Globus pallidus (tissue), 1 donor: ENCODE results near the gene IQGAP3.

ENCODE experiments used
- DNase-seq: peaks from one replicate; pipeline ENCODE4 v3.0.0-alpha.2; 2015; ENCODE audit warnings: low spot score

Gene IQGAP3

GRCh38 chr1:156480411-156481192, 91.8 kb downstream of the IQGAP3 start:
- no peak for DNase-seq

- DNase-seq, result no peak
Observed at GRCh38 chr1:156480016-156480370, 92.4 kb downstream of the IQGAP3 start.

DNA sequence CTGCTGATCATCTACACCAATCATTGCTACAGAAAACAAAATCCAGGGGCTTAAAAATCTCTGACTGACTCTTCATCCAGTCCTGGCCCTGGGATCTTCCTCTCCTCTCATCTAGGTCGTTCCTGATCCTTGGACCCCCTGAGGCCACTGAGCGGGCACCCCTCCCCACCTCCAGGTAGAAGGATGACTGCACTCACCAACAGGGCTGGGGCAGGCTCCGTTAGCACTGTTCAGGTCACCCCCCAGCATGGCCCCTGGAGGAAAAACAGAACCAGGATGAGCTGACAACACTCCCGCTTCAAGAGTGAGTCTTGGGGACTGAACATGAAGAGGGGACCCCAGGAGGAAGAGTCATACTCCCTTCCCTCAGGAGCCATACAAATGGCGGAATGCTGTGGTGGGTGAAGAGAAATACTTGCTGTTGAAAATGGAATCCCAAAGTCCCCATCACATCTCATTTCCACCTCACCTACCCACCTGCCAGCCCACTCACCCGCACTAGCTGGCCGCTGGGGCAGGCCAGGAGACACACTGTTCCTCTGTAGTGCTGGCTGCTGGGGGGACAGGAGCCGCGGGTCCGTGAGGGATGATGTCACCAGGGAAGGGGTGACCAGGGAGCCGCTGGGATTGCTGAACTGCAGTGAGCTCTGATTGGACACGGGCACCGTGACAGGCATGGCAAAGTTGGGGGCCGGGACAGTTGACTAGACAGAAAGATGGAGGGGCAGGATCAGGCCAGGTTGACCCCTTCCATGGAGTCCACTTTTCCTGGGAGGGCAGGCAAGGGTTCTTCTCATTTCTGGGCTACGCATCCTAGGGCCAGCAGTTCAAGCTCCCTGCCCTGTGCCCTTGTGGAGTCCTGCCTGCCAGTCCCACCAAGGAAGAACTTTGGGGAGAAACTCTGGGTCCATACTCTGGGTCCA, 93.0 kb downstream of the IQGAP3 start:
- no peak for DNase-seq

DNA sequence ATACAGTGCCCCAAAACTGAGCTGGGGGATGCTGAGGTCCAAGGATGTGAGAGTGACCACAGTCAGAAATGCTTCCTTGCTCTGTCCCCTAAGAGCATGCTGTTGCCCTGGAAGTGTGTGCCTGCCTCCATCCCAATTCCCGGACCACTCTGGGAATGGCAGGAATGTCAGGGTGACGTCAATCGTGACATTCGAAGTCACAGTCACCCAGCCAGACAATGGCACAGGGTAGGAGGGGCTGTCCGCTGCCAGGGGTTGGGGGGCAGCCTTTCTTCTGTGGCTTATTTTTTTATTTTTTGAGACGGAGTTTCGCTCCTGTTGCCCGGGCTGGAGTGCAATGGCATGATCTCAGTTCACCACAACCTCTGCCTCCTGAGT, 94.1 kb downstream of the IQGAP3 start:
- DNase-seq, result no peak

DNA sequence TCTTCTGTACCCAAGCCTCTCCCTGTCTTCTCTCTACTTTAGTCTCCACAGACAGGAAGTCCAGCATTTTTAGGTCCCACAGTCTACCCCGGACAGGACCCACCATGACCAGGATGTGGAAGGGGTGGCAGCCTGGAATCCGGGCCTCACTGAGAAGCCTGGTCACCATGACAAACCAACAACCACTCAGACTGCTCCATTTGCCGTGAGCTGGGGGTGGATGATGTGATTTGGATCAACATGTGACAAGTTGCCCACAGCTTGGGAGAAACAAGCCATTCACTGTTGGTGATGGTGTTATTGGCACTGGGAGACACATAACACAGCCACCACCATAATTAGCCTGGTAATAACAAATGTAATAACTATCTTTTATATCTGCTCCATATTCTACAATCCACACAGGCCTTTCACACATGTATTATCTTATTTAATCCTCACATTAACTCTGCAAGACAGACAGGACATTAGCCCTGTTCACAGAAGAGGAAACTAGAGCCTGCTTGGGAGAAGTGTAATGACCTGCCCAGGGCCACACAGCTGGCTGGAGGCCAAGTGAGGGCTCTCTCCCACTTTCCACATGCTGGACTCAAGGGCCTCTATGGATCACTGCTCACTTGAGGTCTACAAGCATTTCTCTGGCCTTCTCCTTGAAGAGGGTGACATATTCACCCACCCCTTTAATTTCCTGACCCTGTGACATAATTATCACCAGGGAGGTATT, 94.7 kb downstream of the IQGAP3 start:
- DNase-seq, result no peak

GRCh38 chr1:156476501-156477298, 95.7 kb downstream of the IQGAP3 start:
- no peak for DNase-seq

DNA sequence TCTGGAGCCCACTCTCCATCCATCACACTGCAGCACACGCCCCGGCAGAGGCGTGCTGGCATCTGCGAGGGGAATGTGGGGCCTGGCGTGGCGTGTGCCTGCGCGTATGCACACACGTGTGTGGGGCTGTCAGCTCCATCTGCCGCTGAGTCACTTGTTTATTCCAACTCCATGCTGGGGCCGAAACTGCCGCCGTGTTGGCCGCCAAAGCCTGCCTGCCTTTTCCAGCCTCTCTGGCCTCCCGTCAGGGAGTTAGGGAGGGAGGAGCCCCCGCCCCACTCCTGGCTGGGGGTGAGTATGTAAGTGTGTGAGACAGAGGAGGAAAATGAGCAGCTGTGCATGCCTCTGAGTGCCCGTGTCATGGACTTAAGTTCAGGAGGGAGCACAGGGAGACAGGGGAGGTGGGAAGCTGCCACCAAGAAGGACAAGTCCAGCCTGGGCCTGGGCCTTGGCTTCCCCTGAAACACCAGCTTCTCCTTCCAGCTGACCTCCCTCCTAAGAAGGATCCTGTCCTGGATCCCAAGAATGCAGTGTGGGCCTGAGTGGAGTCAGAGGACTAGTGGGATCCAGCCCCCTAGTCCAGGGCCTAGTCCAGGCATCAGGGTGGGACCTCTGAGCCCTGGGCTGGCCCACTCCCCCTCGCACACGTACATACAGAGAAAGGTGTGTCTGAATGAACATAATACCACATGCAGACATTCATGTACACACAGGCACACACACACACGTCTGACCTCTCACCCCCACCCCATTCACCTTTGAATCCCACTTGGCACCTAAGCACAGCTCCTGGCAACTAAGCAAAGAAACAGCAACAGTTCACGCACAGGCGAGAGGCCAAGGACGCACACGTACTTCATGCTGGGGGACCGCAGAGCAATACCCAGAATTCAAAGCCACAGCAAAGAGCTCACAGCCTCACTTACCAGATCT, 96.5 kb downstream of the IQGAP3 start:
- peak; percentile 85 for DNase-seq
